Transverse colon (tissue), 4 donors: ENCODE data around the gene RBM47. TPM values are rescaled to one million over a fixed set of nuclear protein-coding genes. Genes with fewer than 3 reads are reported as not detected.
A peak's percentile ranks its signal among the peaks of the same experiment; 100 is the strongest.

Source experiments
- DNase-seq: peaks from one replicate; pipeline ENCODE4 v3.0.0-alpha.2; 2019
- H3K27ac ChIP-seq, 4 donors: fragments of 200-600 bp; sonication (generic); 2 replicates each; pipeline ENCODE4 v1.5.1; 2016 to 2018; ENCODE audit warnings: inconsistent platforms in 4 of 4
- H3K27me3 ChIP-seq: fragments of 200-600 bp; sonication (generic); 2 replicates; pipeline ENCODE4 v1.5.1; 2017; ENCODE audit warnings: inconsistent platforms
- H3K36me3 ChIP-seq, 4 donors: fragments of 200-600 bp; sonication (generic); 2 replicates each; pipeline ENCODE4 v1.5.1; 2017 to 2019; ENCODE audit warnings: inconsistent platforms in 4 of 4
- H3K4me1 ChIP-seq, 4 donors: fragments of 200-600 bp; sonication (generic); 2 replicates each; pipeline ENCODE4 v1.5.1; 2017 to 2020; ENCODE audit warnings: inconsistent platforms in 4 of 4
- H3K4me3 ChIP-seq, 4 donors: fragments of 200-600 bp; sonication (generic); 1 replicate in 1 of 4; 2 replicates in 3 of 4; pipeline versions ENCODE4 v1.5.1 to v1.6.1; 2017 to 2019; ENCODE audit warnings: inconsistent platforms in 4 of 4
- H3K9me3 ChIP-seq, 2 donors: fragments of 200-600 bp; sonication (generic); 2 replicates each; pipeline ENCODE4 v1.5.1; 2017 to 2019; ENCODE audit warnings: inconsistent platforms in 2 of 2
- CTCF ChIP-seq, 5 experiments: fragments of 200-600 bp in 3 of 5; fragments of 450-650 bp in 2 of 5; sonication (generic) in 3 of 5; IDR thresholded peaks; 1 replicate in 2 of 5; 2 replicates in 3 of 5; pipeline ENCODE4 v1.5.1; 2016 to 2017; ENCODE audit warnings: antibody characterized with exemption in 5 of 5, inconsistent platforms in 3 of 5, mild to moderate bottlenecking in 2 of 5, moderate library complexity in 1 of 5
- EP300 ChIP-seq: sonication (generic); formaldehyde crosslinking; IDR thresholded peaks from one replicate; pipeline ENCODE4 v1.6.1; 2017; ENCODE audit warnings: antibody characterized with exemption, low read depth
- POLR2A ChIP-seq: fragments of 450-650 bp; IDR thresholded peaks from one replicate; pipeline ENCODE4 v1.6.1; 2016; ENCODE audit warnings: antibody characterized with exemption, mild to moderate bottlenecking, moderate library complexity
- POLR2AphosphoS5 ChIP-seq, 3 donors: sonication (generic); formaldehyde crosslinking; IDR thresholded peaks; one replicate each; pipeline ENCODE4 v1.6.1; 2016; ENCODE audit warnings: antibody characterized with exemption in 3 of 3
- WGBS, 2 donors: methylation state at CpG; one replicate each; pipeline ENCODE4 v1.1.5; 2018; ENCODE audit warnings: low coverage in 1 of 2; 5-methylcytosine and 5-hydroxymethylcytosine counted together
- in situ Hi-C, 4 donors: fragments of 200-750 bp; cut with MboI; loops; one replicate each; pipeline versions ENCODE4 v1.15.0 to v1.15.1; 2017; ENCODE audit warnings: low sequenced_read_pairs in 3 of 4, low pct_ligation_motif_present in 1 of 4, low pct_unique_long_range_greater_than_20kb in 1 of 4
- intact Hi-C: fragments of 100-400 bp; cut with DNase I; formaldehyde crosslinking; loops from one replicate; pipeline ENCODE4 v1.15.1; 2023; ENCODE audit warnings: low total_unique reads
- total RNA-seq, 4 donors: library from RNA; depleted of rRNA; stranded (reverse); fragments of >200 nt; gene quantifications; one replicate each; pipeline ENCODE4 v1.1.0, GENCODE V29; 2016

The RBM47 gene
- total RNA-seq, 4 donors from 2014 or later, result 273 to 667 (median 572) TPM

- Histone ChIP-seq H3K27ac (no peak overlapping the region), H3K4me1 (peaks cover 0 to 23% (median 8%) of the 10 kb centered on the region in 4 donors), H3K4me3 (no peak overlapping the region), H3K9me3 (peaks cover 0 to 4% of the 10 kb centered on the region in 2 donors), H3K36me3 (no peaks in the 10 kb centered on the region), H3K27me3 (no peaks in the 10 kb centered on the region)
- intact Hi-C loops (no loop called here), in situ Hi-C loops (no loop called here)
- TF ChIP-seq CTCF (IDR thresholded peaks at IDR 0.05) (no peak), POLR2A (no peak), POLR2AphosphoS5 (IDR thresholded peaks at IDR 0.05) (no peak), EP300 (no peak)
- 69 to 70% methylated on average over 8 of the region's 8 CpGs for WGBS, 2 donors
- DNase-seq, result no peak
Observed at GRCh38 chr4:40401631-40402030, 228.0 kb downstream of the RBM47 start.

- no peaks in the 10 kb centered on the region for H3K27me3 ChIP-seq
- 93 to 97% methylated on average over 6 of the region's 6 CpGs for WGBS, 2 donors
- no peak overlapping the region for H3K27ac ChIP-seq
- H3K9me3 ChIP-seq, result no peaks in the 10 kb centered on the region
- peaks cover 0 to 23% (median 8%) of the 10 kb centered on the region in 4 donors for H3K4me1 ChIP-seq
- no peak for TF ChIP-seq EP300
- no peak for TF ChIP-seq CTCF (IDR thresholded peaks at IDR 0.05)
- no peak for TF ChIP-seq POLR2A
- no peak for TF ChIP-seq POLR2AphosphoS5 (IDR thresholded peaks at IDR 0.05)
- no peaks in the 10 kb centered on the region for H3K36me3 ChIP-seq
- H3K4me3 ChIP-seq, result no peak overlapping the region
- intact Hi-C loops, result no loop called here
- in situ Hi-C loops, result no loop called here
- no peak for DNase-seq
Observed at GRCh38 chr4:40401096-40401495, 228.6 kb downstream of the RBM47 start.

GRCh38 chr4:40399578-40399977, 230.1 kb downstream of the RBM47 start:
- in situ Hi-C loops (no loop called here), intact Hi-C loops (no loop called here)
- Histone ChIP-seq H3K9me3 (no peaks in the 10 kb centered on the region), H3K27me3 (no peaks in the 10 kb centered on the region), H3K4me1 (peaks cover 0 to 21% (median 4%) of the 10 kb centered on the region in 4 donors), H3K36me3 (no peaks in the 10 kb centered on the region), H3K4me3 (no peak overlapping the region), H3K27ac (peak overlapping the region in 1 of 4 donors; percentile 6)
- 43 to 48% methylated on average over 3 of the region's 3 CpGs for WGBS, 2 donors
- TF ChIP-seq POLR2A (no peak), CTCF (IDR thresholded peaks at IDR 0.05) (no peak), EP300 (no peak), POLR2AphosphoS5 (IDR thresholded peaks at IDR 0.05) (no peak)
- DNase-seq, result no peak

GRCh38 chr4:40395908-40396793, 233.5 kb downstream of the RBM47 start:
- in situ Hi-C loops (no loop called here), intact Hi-C loops (no loop called here)
- peak; percentile 57 for DNase-seq
- Histone ChIP-seq H3K4me1 (peaks cover 0 to 11% (median 0%) of the 10 kb centered on the region in 4 donors), H3K27ac (no peak overlapping the region), H3K4me3 (no peak overlapping the region), H3K9me3 (no peaks in the 10 kb centered on the region), H3K36me3 (no peaks in the 10 kb centered on the region), H3K27me3 (no peaks in the 10 kb centered on the region)
- 44 to 57% methylated on average over 7 of the region's 7 CpGs for WGBS, 2 donors
- TF ChIP-seq EP300, result no peak
- no peak for TF ChIP-seq CTCF (IDR thresholded peaks at IDR 0.05)
- TF ChIP-seq POLR2A, result no peak
- TF ChIP-seq POLR2AphosphoS5 (IDR thresholded peaks at IDR 0.05), result no peak
